T-helper 1 cell treated with Interleukin-12 subunit alpha and Interleukin-12 subunit beta and Interleukin-4 antibody, amounts not matched to agents 30 μg/mL and 1 μg/mL, for 36 hours (primary cell): ENCODE results near the gene SMIM1.
"Not testable (repeated sequence)": the region's sequence is repeated elsewhere in the genome, so short reads cannot be mapped to it uniquely, and the experiment has no call there.

ENCODE experiments used
- H3K27ac Mint-ChIP-seq: one replicate; pipeline ENCODE4 v1.8.0; 2021; ENCODE audit warnings: mild to moderate bottlenecking, mixed read lengths
- H3K27me3 Mint-ChIP-seq: one replicate; pipeline ENCODE4 v1.8.0; 2021; ENCODE audit warnings: low read depth, mixed read lengths
- H3K36me3 Mint-ChIP-seq: one replicate; pipeline ENCODE4 v1.8.0; 2021; ENCODE audit warnings: low read depth, mixed read lengths
- H3K4me1 Mint-ChIP-seq: one replicate; pipeline ENCODE4 v1.8.0; 2021; ENCODE audit warnings: low read depth, mixed read lengths
- H3K4me3 Mint-ChIP-seq: one replicate; pipeline ENCODE4 v1.8.0; 2021; ENCODE audit warnings: mild to moderate bottlenecking, moderate library complexity, mixed read lengths
- H3K9me3 Mint-ChIP-seq: one replicate; pipeline ENCODE4 v1.8.0; 2021; ENCODE audit warnings: mixed read lengths

Gene SMIM1

GRCh38 chr1:3745071-3745470 lies 27.5 kb upstream of the SMIM1 start:
- Mint-ChIP-seq H3K4me1 (peaks cover 17% of the 10 kb centered on the region), H3K9me3 (no peaks in the 10 kb centered on the region), H3K4me3 (peak overlapping the region; percentile 19), H3K27ac (peak overlapping the region; percentile 34), H3K27me3 (no peaks in the 10 kb centered on the region), H3K36me3 (peaks cover 4% of the 10 kb centered on the region)

- Mint-ChIP-seq H3K4me3 (peak overlapping the region; percentile 74), H3K36me3 (peaks cover 4% of the 10 kb centered on the region), H3K4me1 (peaks cover 17% of the 10 kb centered on the region), H3K27me3 (no peaks in the 10 kb centered on the region), H3K27ac (peak overlapping the region; percentile 59), H3K9me3 (no peaks in the 10 kb centered on the region)
Measured at GRCh38 chr1:3745590-3746381, 26.8 kb upstream of the SMIM1 start.

- peaks cover 17% of the 10 kb centered on the region for H3K4me1 Mint-ChIP-seq
- peak overlapping the region; percentile 74 for H3K4me3 Mint-ChIP-seq
- H3K9me3 Mint-ChIP-seq: no peaks in the 10 kb centered on the region
- H3K36me3 Mint-ChIP-seq: peaks cover 4% of the 10 kb centered on the region
- peaks cover 5% of the 10 kb centered on the region for H3K27me3 Mint-ChIP-seq
- H3K27ac Mint-ChIP-seq: no peak overlapping the region
Measured at GRCh38 chr1:3746389-3746829, 26.1 kb upstream of the SMIM1 start.

- Mint-ChIP-seq H3K27ac (no peak overlapping the region), H3K4me1 (peaks cover 17% of the 10 kb centered on the region), H3K9me3 (no peaks in the 10 kb centered on the region), H3K4me3 (peak overlapping the region; percentile 74), H3K27me3 (peaks cover 5% of the 10 kb centered on the region), H3K36me3 (peaks cover 2% of the 10 kb centered on the region)
Measured at GRCh38 chr1:3746830-3747521, 25.6 kb upstream of the SMIM1 start.

GRCh38 chr1:3747522-3747848 lies 25.1 kb upstream of the SMIM1 start:
- peaks cover 17% of the 10 kb centered on the region for H3K4me1 Mint-ChIP-seq
- H3K4me3 Mint-ChIP-seq: peak overlapping the region; percentile 61
- H3K9me3 Mint-ChIP-seq: no peaks in the 10 kb centered on the region
- peaks cover 2% of the 10 kb centered on the region for H3K36me3 Mint-ChIP-seq
- H3K27me3 Mint-ChIP-seq: peaks cover 5% of the 10 kb centered on the region
- H3K27ac Mint-ChIP-seq: no peak overlapping the region

GRCh38 chr1:3747903-3748302 lies 24.6 kb upstream of the SMIM1 start:
- peaks cover 17% of the 10 kb centered on the region for H3K4me1 Mint-ChIP-seq
- H3K27ac Mint-ChIP-seq: no peak overlapping the region
- peaks cover 2% of the 10 kb centered on the region for H3K36me3 Mint-ChIP-seq
- H3K4me3 Mint-ChIP-seq: peak overlapping the region; percentile 61
- no peaks in the 10 kb centered on the region for H3K9me3 Mint-ChIP-seq
- H3K27me3 Mint-ChIP-seq: peaks cover 5% of the 10 kb centered on the region

GRCh38 chr1:3748316-3748900 lies 24.1 kb upstream of the SMIM1 start:
- H3K36me3 Mint-ChIP-seq, H3K27me3 Mint-ChIP-seq, H3K9me3 Mint-ChIP-seq, H3K27ac Mint-ChIP-seq: not testable (repeated sequence)
- H3K4me1 Mint-ChIP-seq: peaks cover 17% of the 10 kb centered on the region
- peak overlapping the region; percentile 61 for H3K4me3 Mint-ChIP-seq

GRCh38 chr1:3749512-3749911 lies 23.0 kb upstream of the SMIM1 start:
- peaks cover 2% of the 10 kb centered on the region for H3K36me3 Mint-ChIP-seq
- H3K9me3 Mint-ChIP-seq: no peaks in the 10 kb centered on the region
- peaks cover 5% of the 10 kb centered on the region for H3K27me3 Mint-ChIP-seq
- no peak overlapping the region for H3K4me3 Mint-ChIP-seq
- no peak overlapping the region for H3K27ac Mint-ChIP-seq
- peaks cover 17% of the 10 kb centered on the region for H3K4me1 Mint-ChIP-seq

- Mint-ChIP-seq H3K27ac (no peak overlapping the region), H3K27me3 (peaks cover 5% of the 10 kb centered on the region), H3K4me1 (peaks cover 12% of the 10 kb centered on the region), H3K4me3 (no peak overlapping the region), H3K9me3 (no peaks in the 10 kb centered on the region), H3K36me3 (no peaks in the 10 kb centered on the region)
Measured at GRCh38 chr1:3750741-3751140, 21.8 kb upstream of the SMIM1 start.

- H3K27me3 Mint-ChIP-seq: peaks cover 5% of the 10 kb centered on the region
- H3K4me1 Mint-ChIP-seq: peaks cover 3% of the 10 kb centered on the region
- H3K27ac Mint-ChIP-seq: no peak within 1 kb of the TSS
- H3K36me3 Mint-ChIP-seq: no peaks in the 10 kb centered on the region
- no peak within 1 kb of the TSS for H3K4me3 Mint-ChIP-seq
- H3K9me3 Mint-ChIP-seq: no peaks in the 10 kb centered on the region
Measured at GRCh38 chr1:3752400-3752945, 20.1 kb upstream of the SMIM1 start, which contains the start of gene CCDC27. Gene CCDC27, plus strand, starts transcription at chr1:3752450. Its CDS starts 32 bp downstream, at chr1:3752482.

- no peaks in the 10 kb centered on the region for H3K36me3 Mint-ChIP-seq
- H3K27me3 Mint-ChIP-seq: peaks cover 5% of the 10 kb centered on the region
Measured at GRCh38 chr1:3753656-3754454, 18.7 kb upstream of the SMIM1 start.

GRCh38 chr1:3756394-3756793 lies 16.2 kb upstream of the SMIM1 start:
- no peaks in the 10 kb centered on the region for H3K27me3 Mint-ChIP-seq
- no peak overlapping the region for H3K4me3 Mint-ChIP-seq
- H3K4me1 Mint-ChIP-seq: no peaks in the 10 kb centered on the region
- no peaks in the 10 kb centered on the region for H3K9me3 Mint-ChIP-seq
- no peak overlapping the region for H3K27ac Mint-ChIP-seq
- H3K36me3 Mint-ChIP-seq: no peaks in the 10 kb centered on the region

More at GRCh38 chr1:3753656-3754454, 18.7 kb upstream of the SMIM1 start:
- Mint-ChIP-seq H3K4me1 (no peaks in the 10 kb centered on the region), H3K4me3 (no peak overlapping the region), H3K27ac (no peak overlapping the region), H3K9me3 (no peaks in the 10 kb centered on the region)

GRCh38 chr1:3759164-3759563 lies 13.4 kb upstream of the SMIM1 start:
- Mint-ChIP-seq H3K27ac (no peak overlapping the region), H3K9me3 (no peaks in the 10 kb centered on the region), H3K4me1 (no peaks in the 10 kb centered on the region)

GRCh38 chr1:3759796-3760195 lies 12.8 kb upstream of the SMIM1 start:
- Mint-ChIP-seq H3K4me1 (no peaks in the 10 kb centered on the region), H3K9me3 (no peaks in the 10 kb centered on the region), H3K36me3 (no peaks in the 10 kb centered on the region), H3K27ac (no peak overlapping the region), H3K4me3 (no peak overlapping the region), H3K27me3 (no peaks in the 10 kb centered on the region)

More at GRCh38 chr1:3759164-3759563, 13.4 kb upstream of the SMIM1 start:
- no peak overlapping the region for H3K4me3 Mint-ChIP-seq
- no peaks in the 10 kb centered on the region for H3K36me3 Mint-ChIP-seq
- no peaks in the 10 kb centered on the region for H3K27me3 Mint-ChIP-seq
